Measurements from ENCODE around the gene CFAP69.

Gene CFAP69

GRCh38 chr7:90239050-90239449 lies 5.9 kb upstream of the CFAP69 start:
- TF ChIP-seq CTCF (IDR thresholded peaks at IDR 0.05; ENCODE audit: low read depth, low read length, missing control alignments) = no peak
- DNase-seq (ENCODE audit: extremely low read depth, low read depth) = no peak
- no peak overlapping the region for H3K4me3 ChIP-seq (replicated peaks; ENCODE audit: low read depth, low read length)

- TF ChIP-seq CTCF (IDR thresholded peaks at IDR 0.05; ENCODE audit: low read depth, low read length, missing control alignments) = no peak
- no peak overlapping the region for H3K4me3 ChIP-seq (replicated peaks; ENCODE audit: low read depth, low read length)
- DNase-seq (ENCODE audit: extremely low read depth, low read depth) = no peak
These were observed 5.2 kb upstream of the CFAP69 start for GRCh38 chr7:90239625-90240228.

GRCh38 chr7:90242369-90243168 lies 2.4 kb upstream of the CFAP69 start:
- no peak for DNase-seq (ENCODE audit: extremely low read depth, low read depth)
- TF ChIP-seq CTCF (IDR thresholded peaks at IDR 0.05; ENCODE audit: low read depth, low read length, missing control alignments) = no peak
- no peak overlapping the region for H3K4me3 ChIP-seq (replicated peaks; ENCODE audit: low read depth, low read length)

- TF ChIP-seq CTCF (IDR thresholded peaks at IDR 0.05; ENCODE audit: low read depth, low read length, missing control alignments) = no peak
- no peak overlapping the region for H3K4me3 ChIP-seq (replicated peaks; ENCODE audit: low read depth, low read length)
- no peak for DNase-seq (ENCODE audit: extremely low read depth, low read depth)
These were observed 1.4 kb upstream of the CFAP69 start for GRCh38 chr7:90243556-90243955.

- DNase-seq (ENCODE audit: extremely low read depth, low read depth) = no peak
- TF ChIP-seq CTCF (IDR thresholded peaks at IDR 0.05; ENCODE audit: low read depth, low read length, missing control alignments) = no peak
- peak overlapping the region; percentile 62 for H3K4me3 ChIP-seq (replicated peaks; ENCODE audit: low read depth, low read length)
These were observed 437 bp upstream of the CFAP69 start for GRCh38 chr7:90244565-90244908.

GRCh38 chr7:90246171-90246570 lies 1.2 kb downstream of the CFAP69 start:
- H3K4me3 ChIP-seq (replicated peaks; ENCODE audit: low read depth, low read length) = peak overlapping the region; percentile 62
- no peak for TF ChIP-seq CTCF (IDR thresholded peaks at IDR 0.05; ENCODE audit: low read depth, low read length, missing control alignments)
- no peak for DNase-seq (ENCODE audit: extremely low read depth, low read depth)

All from HFF-Myc (cell line).